Measurements from ENCODE around the gene TBC1D32.
A peak's percentile ranks its signal among the peaks of the same experiment; 100 is the strongest.
"Not testable (repeated sequence)": the region's sequence is repeated elsewhere in the genome, so short reads cannot be mapped to it uniquely, and the experiment has no call there.

Gene TBC1D32

GRCh38 chr6:121112356-121112755, 221.9 kb downstream of the TBC1D32 start:
- no peak for DNase-seq

- DNase-seq = no peak
Observed at GRCh38 chr6:121110733-121111132, 223.5 kb downstream of the TBC1D32 start.

- no peak for DNase-seq
Observed at GRCh38 chr6:121106962-121107361, 227.3 kb downstream of the TBC1D32 start.

DNA sequence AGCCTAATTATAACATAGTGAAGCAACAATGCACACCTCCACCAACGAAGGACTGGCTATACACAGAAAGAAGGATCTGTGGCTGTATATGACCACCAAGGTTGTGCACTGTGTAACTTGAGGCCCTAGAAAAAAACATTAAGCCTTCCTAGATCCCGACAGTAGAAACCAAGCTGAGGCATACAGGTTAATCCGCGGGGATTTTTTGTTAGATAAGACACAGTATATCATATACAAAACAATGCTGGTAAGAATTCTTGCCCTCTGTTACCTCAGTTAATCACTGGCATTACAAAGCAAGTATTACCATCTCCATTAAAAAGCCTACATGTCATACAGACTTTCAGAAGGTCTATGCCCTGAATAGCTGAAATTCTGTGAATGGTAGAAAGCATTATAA, 228.8 kb downstream of the TBC1D32 start:
- no peak for DNase-seq

DNA sequence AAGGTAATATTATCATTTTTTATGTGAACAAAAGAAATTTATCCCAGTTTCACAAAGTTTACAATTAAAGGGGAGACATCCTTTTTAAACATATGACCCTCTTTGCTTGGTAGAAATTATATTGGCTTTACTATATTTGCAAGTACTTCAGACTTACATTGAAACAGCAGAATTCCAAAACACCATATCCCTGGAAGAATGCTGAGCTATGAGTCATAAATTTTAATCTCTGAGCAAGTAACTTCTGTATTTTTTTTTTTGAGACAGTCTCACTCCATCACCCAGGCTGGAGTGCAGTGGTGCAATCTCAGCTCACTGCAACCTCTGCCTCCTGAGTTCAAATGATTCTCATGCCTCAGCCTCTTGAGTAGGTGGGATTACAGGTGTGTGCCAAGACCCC, 240.4 kb downstream of the TBC1D32 start:
- no peak for DNase-seq

DNA sequence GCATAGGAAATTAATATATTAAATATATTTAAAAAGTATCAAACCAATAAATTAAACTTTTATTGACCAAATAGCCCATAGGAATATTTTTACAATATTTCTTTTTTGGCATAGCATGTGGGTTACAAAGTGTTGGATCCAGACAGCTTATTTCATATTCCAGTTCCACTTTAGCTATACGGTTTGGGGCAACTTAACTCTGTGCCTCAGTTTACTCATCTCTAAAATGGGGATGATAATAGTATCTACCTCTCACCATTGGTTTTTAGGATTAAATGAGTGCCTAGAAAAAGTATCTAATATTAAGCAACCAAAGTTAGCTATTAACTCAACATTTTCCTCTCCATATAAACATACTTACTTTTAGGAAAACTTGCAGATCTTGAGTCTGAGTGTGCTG, 243.8 kb downstream of the TBC1D32 start:
- no peak for DNase-seq

GRCh38 chr6:121086876-121087275, 247.4 kb downstream of the TBC1D32 start:
- DNase-seq = no peak

GRCh38 chr6:121076119-121076518, 258.2 kb downstream of the TBC1D32 start:
- no peak for DNase-seq

DNA sequence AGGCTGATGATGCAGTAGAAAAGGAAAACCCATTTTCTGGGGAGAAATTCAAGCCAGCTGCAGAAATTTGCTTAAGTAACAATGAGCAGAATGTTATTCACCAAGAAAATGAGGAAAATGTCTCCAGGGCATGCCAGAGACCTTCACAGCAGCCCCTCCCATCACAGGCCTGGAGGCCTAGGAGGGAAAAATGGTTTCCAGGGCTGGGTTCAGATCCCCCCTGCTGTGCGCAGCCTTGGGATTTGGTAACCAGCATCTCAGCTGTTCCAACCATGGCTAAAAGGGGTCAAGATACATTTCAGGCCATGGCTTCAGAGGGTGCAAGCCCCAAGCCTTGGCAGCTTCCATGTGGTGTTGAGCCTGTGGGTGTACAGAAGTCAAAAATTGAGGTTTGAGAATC, 265.5 kb downstream of the TBC1D32 start:
- DNase-seq = not testable (repeated sequence)

DNA sequence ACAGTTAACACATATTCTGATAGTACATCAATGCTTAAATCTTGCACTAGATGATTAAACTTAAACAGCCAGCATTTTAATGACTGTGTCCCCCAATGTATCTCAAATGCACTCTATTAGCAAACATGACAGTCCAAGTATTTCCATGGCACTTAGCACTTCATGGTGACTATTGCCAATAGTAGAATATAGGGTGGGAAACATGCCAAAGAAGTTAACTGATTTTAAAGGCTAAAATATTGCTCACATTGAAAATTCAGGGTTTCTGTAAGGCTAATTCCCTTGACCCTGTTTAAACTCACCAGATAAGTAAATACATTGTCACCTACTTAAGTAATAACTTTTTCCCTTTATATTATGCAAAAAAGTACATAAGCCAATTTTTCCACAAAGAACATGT, 266.9 kb downstream of the TBC1D32 start:
- DNase-seq = no peak

DNA sequence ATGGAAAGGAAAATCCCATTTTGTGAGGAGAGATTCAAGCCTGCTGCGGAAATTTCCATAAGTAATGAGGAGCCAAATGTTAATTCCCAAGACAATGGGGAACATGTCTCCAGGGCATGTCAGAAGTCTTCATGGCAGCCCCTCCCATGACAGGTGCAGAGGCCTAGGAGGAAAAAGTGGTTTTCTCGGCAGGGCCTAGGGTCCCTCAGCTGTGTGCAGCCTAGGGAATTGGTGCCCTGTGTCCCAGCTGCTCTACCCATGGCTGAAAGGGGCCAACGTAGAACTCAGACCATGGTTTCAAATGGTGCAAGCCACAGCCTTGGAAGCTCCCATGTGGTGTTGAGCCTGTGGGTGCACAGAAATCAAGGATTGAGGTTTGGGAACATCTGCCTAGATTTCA, 269.9 kb downstream of the TBC1D32 start:
- no peak for DNase-seq

DNA sequence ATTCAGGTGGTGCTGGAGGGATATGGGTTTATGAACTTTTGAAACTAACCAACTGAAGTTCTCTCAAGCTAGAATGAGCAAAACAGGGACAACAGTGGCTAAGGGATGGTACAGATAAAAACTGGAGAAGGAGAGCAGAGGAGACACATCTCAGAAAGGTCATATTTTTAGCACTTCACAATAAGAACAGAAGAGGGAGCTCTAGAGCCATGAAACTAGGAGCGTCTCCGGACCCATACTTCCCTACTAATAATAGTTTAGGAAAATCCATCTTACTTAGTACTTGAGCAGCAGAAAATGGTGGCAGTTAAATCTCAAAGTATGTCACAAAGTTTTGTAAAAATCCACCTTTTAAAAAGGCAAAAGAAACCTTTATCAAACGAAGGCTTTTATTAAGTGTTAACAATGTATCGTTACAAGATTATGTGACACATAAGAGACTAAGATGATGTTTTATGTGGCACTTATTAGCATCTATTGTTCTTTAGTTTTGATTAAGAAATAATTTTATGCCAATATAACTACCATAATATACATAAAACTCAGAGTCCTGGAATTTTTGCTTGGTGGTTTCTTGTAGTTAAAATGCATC, 278.6 kb downstream of the TBC1D32 start:
- peak; percentile 52 to 65 for DNase-seq

DNA sequence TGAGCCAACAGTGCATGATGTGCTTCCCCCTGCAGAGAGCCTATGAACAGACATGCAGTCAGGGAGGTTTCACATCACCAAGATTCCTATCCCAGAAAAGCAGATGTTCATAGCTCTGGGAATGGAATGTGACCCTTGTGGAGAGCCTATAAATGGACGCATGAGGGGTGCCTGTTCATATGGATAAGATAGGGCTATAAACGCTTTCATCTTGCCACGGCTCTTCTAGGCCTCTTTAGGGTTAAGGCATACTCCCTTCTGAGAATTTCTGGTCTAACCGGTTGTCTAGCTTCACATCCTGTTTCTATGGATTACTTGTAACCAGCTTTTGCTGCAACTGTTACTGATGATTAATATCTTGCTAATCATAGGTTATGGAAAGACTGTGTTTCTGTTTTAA, 285.7 kb downstream of the TBC1D32 start:
- not testable (repeated sequence) for DNase-seq

- DNase-seq = not testable (repeated sequence)
Observed at GRCh38 chr6:121044905-121045304, 289.4 kb downstream of the TBC1D32 start.

GRCh38 chr6:121043706-121044105, 290.6 kb downstream of the TBC1D32 start:
- not testable (repeated sequence) for DNase-seq

DNA sequence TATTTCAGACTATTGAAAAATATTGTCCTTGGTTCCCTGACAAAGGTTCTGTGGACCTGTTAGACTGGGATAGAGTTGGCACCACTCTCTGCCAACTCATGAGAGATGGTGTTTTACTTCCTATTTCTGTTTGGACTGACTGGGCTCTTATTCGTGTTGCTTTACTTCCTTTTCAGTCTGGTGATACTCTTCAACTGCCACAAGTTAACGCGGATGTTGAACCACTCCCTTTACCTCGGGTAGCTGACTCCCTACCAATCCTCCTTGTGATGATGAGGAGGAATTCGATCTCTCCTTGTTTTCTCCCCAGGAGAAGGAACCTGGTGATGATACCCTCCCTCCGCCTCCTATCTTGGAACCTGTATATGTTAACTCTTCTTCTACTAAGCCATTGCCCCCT, 291.1 kb downstream of the TBC1D32 start:
- not testable (repeated sequence) for DNase-seq

- no peak for DNase-seq
Observed at GRCh38 chr6:121042766-121043165, 291.5 kb downstream of the TBC1D32 start.

DNA sequence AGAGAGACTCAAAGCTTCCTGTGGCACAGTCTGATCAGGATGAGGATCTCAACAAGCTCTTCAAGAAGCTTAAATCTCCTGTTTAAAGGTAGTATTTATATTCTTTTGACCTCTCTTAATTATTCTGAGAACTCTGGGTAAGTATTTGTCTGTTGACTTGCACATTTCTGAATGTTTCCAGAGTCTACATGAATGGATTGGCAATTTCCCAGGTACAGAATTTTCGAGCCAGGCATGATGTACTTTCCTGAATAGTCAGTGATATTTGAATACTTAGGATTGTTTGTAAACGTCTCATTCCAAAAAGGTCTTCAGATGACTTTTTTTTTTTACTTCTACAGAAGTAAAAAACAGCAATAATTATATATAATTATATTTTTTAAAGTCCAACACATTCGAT, 293.4 kb downstream of the TBC1D32 start:
- no peak for DNase-seq

DNA sequence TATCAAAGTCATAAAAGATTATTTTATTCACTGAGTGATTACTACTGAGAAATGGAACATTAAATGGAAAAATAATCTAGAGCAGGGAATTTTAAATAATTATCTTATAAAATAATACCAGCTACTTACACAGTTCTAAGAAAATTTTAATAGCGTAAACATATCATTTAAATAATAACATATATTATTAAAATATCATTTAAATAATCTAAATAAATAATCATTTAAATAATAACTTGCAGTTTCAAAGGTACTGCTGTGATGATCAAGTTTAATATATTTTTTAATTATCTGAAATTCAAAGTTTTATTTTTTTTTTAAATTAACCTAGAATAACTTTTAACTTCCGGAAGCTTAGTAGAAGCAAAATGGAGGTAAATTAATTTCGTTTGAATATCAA, 301.2 kb downstream of the TBC1D32 start:
- no peak for DNase-seq

GRCh38 chr6:121032268-121033006, 301.8 kb downstream of the TBC1D32 start:
- no peak for DNase-seq

Data from inflammatory macrophage (primary cell).